DND-41 (cell line): Measurements from ENCODE around the gene TIPARP.

ENCODE experiments used
- EZH2 ChIP-seq: IDR thresholded peaks from 3 replicates; pipeline ENCODE4 v1.6.1; 2012; ENCODE audit warnings: borderline replicate concordance, low read depth, mild to moderate bottlenecking, moderate library complexity, low read length, inconsistent platforms; ENCODE audit not compliant: severe bottlenecking
- TF ChIP-seq, protein P1 (sequence below): IDR thresholded peaks from 2 replicates; pipeline ENCODE4 v1.5.1; 2012; ENCODE audit warnings: borderline replicate concordance, low read length, moderate library complexity, mild to moderate bottlenecking; ENCODE audit not compliant: poor library complexity, severe bottlenecking; ENCODE audit errors: extremely low read depth

GRCh38 chr3:156638271-156638670 is 36.1 kb upstream of the TIPARP start:
- TF ChIP-seq EZH2: no peak
- TF ChIP-seq, protein P1, sequence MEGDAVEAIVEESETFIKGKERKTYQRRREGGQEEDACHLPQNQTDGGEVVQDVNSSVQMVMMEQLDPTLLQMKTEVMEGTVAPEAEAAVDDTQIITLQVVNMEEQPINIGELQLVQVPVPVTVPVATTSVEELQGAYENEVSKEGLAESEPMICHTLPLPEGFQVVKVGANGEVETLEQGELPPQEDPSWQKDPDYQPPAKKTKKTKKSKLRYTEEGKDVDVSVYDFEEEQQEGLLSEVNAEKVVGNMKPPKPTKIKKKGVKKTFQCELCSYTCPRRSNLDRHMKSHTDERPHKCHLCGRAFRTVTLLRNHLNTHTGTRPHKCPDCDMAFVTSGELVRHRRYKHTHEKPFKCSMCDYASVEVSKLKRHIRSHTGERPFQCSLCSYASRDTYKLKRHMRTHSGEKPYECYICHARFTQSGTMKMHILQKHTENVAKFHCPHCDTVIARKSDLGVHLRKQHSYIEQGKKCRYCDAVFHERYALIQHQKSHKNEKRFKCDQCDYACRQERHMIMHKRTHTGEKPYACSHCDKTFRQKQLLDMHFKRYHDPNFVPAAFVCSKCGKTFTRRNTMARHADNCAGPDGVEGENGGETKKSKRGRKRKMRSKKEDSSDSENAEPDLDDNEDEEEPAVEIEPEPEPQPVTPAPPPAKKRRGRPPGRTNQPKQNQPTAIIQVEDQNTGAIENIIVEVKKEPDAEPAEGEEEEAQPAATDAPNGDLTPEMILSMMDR: no peak
